HCT116 (cell line): ENCODE data around the gene GOLGA6A. TPM values are rescaled to one million over a fixed set of nuclear protein-coding genes. Genes with fewer than 3 reads are reported as not detected.

Experiments
- ATAC-seq: fragments of 200-7000 bp; cut with Tn5 transposase; 2 replicates; pipeline ENCODE4 v1.9.1; 2020; ENCODE audit warnings: mild to moderate bottlenecking, moderate library complexity
- BruUV-seq: library from RNA; stranded (reverse); fragments of 400-500 nt; replicated peaks from 2 replicates; lab custom pipeline; 2021; lab: Mats Ljungman, UMichigan
- CTCF ChIA-PET: fragments of 300-600 bp; sonication (Branson Sonifier 250); formaldehyde crosslinking; loops from one replicate; lab custom pipeline; 2021; ENCODE audit warnings: antibody characterized with exemption; lab: Charles Lee
- POLR2A ChIA-PET: fragments of 300-600, 350-600 bp; sonication (Branson Sonifier 250); formaldehyde crosslinking; loops from one replicate; lab custom pipeline; 2021; ENCODE audit warnings: antibody characterized with exemption; lab: Charles Lee
- RAD21 ChIA-PET, 2 experiments: fragments of 300-600 bp; sonication (Branson Sonifier 250); formaldehyde crosslinking; loops; one replicate each; lab custom pipeline; 2023; ENCODE audit warnings: low total read pairs in 2 of 2; ENCODE audit not compliant: uncharacterized antibody in 2 of 2, unreplicated experiment in 2 of 2, low non-redundant PET in 1 of 2; lab: Charles Lee
- DNase-seq: peaks from one replicate; pipeline ENCODE4 v3.0.0-alpha.2; 2010; ENCODE audit warnings: low read depth, low spot score
- H2AFZ ChIP-seq: fragments of 200-600 bp; shearing (Covaris generic), sonication (generic); 2 replicates; pipeline ENCODE4 v1.6.1; 2017; ENCODE audit warnings: low read depth, mixed run types, mixed read lengths, antibody characterized with exemption, low read length; ENCODE audit not compliant: poor library complexity, severe bottlenecking
- H3K27ac ChIP-seq: 2 replicates; pipeline ENCODE4 v1.5.1; 2012; ENCODE audit warnings: low read depth, low read length
- H3K27me3 ChIP-seq: fragments of 200-600 bp; sonication (generic); 2 replicates; pipeline ENCODE4 v1.6.1; 2016; ENCODE audit warnings: mixed run types, low read length, mixed read lengths; ENCODE audit not compliant: insufficient read depth
- H3K36me3 ChIP-seq, 2 experiments: fragments of 200-500 bp in 1 of 2; fragments of 200-600 bp in 1 of 2; sonication (Bioruptor generic) in 1 of 2; sonication (generic) in 1 of 2; 2 replicates each; pipeline versions ENCODE4 v1.5.1 to v1.6.1; 2014 to 2016; ENCODE audit warnings: low read length in 2 of 2, inconsistent platforms in 1 of 2, mixed read lengths in 1 of 2, mixed run types in 1 of 2; ENCODE audit not compliant: insufficient read depth in 2 of 2, control insufficient read depth in 1 of 2
- H3K4me1 ChIP-seq, 2 experiments: fragments of 200-600 bp in 1 of 2; sonication (generic) in 1 of 2; 2 replicates each; pipeline versions ENCODE4 v1.5.1 to v1.6.1; 2012 to 2017; ENCODE audit warnings: low read length in 2 of 2, inconsistent platforms in 1 of 2, mild to moderate bottlenecking in 1 of 2, mixed read lengths in 1 of 2, mixed run types in 1 of 2, moderate library complexity in 1 of 2; ENCODE audit not compliant: insufficient read depth in 2 of 2, control insufficient read depth in 1 of 2
- H3K4me2 ChIP-seq: fragments of 200-600 bp; sonication (generic); 2 replicates; pipeline ENCODE4 v1.6.1; 2017; ENCODE audit warnings: mixed run types, low read length, mixed read lengths
- H3K4me3 ChIP-seq, 2 experiments: fragments of 200-600 bp in 1 of 2; sonication (generic) in 1 of 2; replicated peaks in 1 of 2; 2 replicates each; pipeline ENCODE4 v1.5.1; 2011 to 2016; ENCODE audit warnings: low read length in 2 of 2, control low read depth in 1 of 2, low read depth in 1 of 2, mild to moderate bottlenecking in 1 of 2, mixed read lengths in 1 of 2, mixed run types in 1 of 2
- H3K79me2 ChIP-seq: fragments of 200-600 bp; sonication (generic); 2 replicates; pipeline ENCODE4 v1.6.1; 2017; ENCODE audit warnings: mild to moderate bottlenecking, mixed run types, low read length, moderate library complexity, mixed read lengths; ENCODE audit not compliant: insufficient read depth
- H3K9ac ChIP-seq: fragments of 200-600 bp; sonication (generic); 2 replicates; pipeline ENCODE4 v1.6.1; 2016; ENCODE audit warnings: low read length, mixed read lengths
- H3K9me2 ChIP-seq: fragments of 200-600 bp; sonication (generic), shearing (Covaris generic); 2 replicates; pipeline ENCODE4 v1.6.1; 2017; ENCODE audit warnings: mixed run types, mild to moderate bottlenecking, moderate library complexity; ENCODE audit not compliant: insufficient read depth
- H3K9me3 ChIP-seq, 2 experiments: fragments of 200-500 bp in 1 of 2; fragments of 200-600 bp in 1 of 2; sonication (Bioruptor generic) in 1 of 2; sonication (generic) in 1 of 2; 2 replicates each; pipeline ENCODE4 v1.6.1; 2014 to 2017; ENCODE audit warnings: low read length in 2 of 2, mixed read lengths in 2 of 2, inconsistent platforms in 1 of 2, low read depth in 1 of 2, mild to moderate bottlenecking in 1 of 2, mixed run types in 1 of 2, moderate library complexity in 1 of 2; ENCODE audit not compliant: control insufficient read depth in 1 of 2, insufficient read depth in 1 of 2
- H4K20me1 ChIP-seq: fragments of 200-600 bp; sonication (generic), shearing (Covaris generic); 2 replicates; pipeline ENCODE4 v1.6.1; 2017; ENCODE audit warnings: mixed run types, mild to moderate bottlenecking, moderate library complexity; ENCODE audit not compliant: insufficient read depth
- ATF3 ChIP-seq: IDR thresholded peaks from 2 replicates; pipeline ENCODE4 v1.6.1; 2012
- CBX3 ChIP-seq: IDR thresholded peaks from 2 replicates; pipeline ENCODE4 v1.6.1; 2012; ENCODE audit warnings: low read depth
- CTCF ChIP-seq, 3 experiments: fragments of 200-600 bp in 1 of 3; sonication (generic) in 1 of 3; IDR thresholded peaks in 2 of 3; conservative IDR thresholded peaks in 1 of 3; 2 replicates each; pipeline ENCODE4 v1.5.1; 2012 to 2017; ENCODE audit warnings: low read depth in 2 of 3, low read length in 2 of 3, antibody characterized with exemption in 1 of 3, borderline replicate concordance in 1 of 3, control low read depth in 1 of 3, mild to moderate bottlenecking in 1 of 3, mixed read lengths in 1 of 3, mixed run types in 1 of 3, moderate library complexity in 1 of 3; ENCODE audit not compliant: insufficient read depth in 1 of 3
- ELF1 ChIP-seq: IDR thresholded peaks from 2 replicates; pipeline ENCODE4 v1.6.1; 2012; ENCODE audit warnings: low read depth, borderline replicate concordance
- EZH2 ChIP-seq: fragments of 200-600 bp; sonication (generic); IDR thresholded peaks from 2 replicates; pipeline ENCODE4 v1.6.1; 2017; ENCODE audit warnings: antibody characterized with exemption, mixed run types
- EZH2phosphoT487 ChIP-seq: fragments of 200-600 bp; IDR thresholded peaks from 2 replicates; pipeline ENCODE4 v1.6.1; 2018; ENCODE audit warnings: antibody characterized with exemption, borderline replicate concordance
- FOSL1 ChIP-seq: IDR thresholded peaks from 2 replicates; pipeline ENCODE4 v1.6.1; 2012; ENCODE audit warnings: low read depth
- POLR2AphosphoS5 ChIP-seq: IDR thresholded peaks from 2 replicates; pipeline ENCODE4 v1.6.1; 2011; ENCODE audit warnings: mild to moderate bottlenecking, low read depth, low read length, moderate library complexity
- RAD21 ChIP-seq: IDR thresholded peaks from 2 replicates; pipeline ENCODE4 v1.6.1; 2012; ENCODE audit warnings: low read depth, mild to moderate bottlenecking
- SIN3A ChIP-seq: IDR thresholded peaks from 2 replicates; pipeline ENCODE4 v1.6.1; 2012; ENCODE audit warnings: low read depth
- SP1 ChIP-seq: IDR thresholded peaks from 2 replicates; pipeline ENCODE4 v1.6.1; 2012; ENCODE audit warnings: low read depth
- YY1 ChIP-seq: IDR thresholded peaks from 2 replicates; pipeline ENCODE4 v1.6.1; 2011; ENCODE audit warnings: low read length, low read depth, moderate library complexity, mild to moderate bottlenecking; ENCODE audit not compliant: insufficient replicate concordance; ENCODE audit errors: extremely low read depth
- ZBTB33 ChIP-seq: IDR thresholded peaks from 2 replicates; pipeline ENCODE4 v1.6.1; 2011; ENCODE audit warnings: mild to moderate bottlenecking, low read length, moderate library complexity; ENCODE audit not compliant: insufficient replicate concordance; ENCODE audit errors: extremely low read depth
- ZFX ChIP-seq: fragments of 450-650 bp; IDR thresholded peaks from 2 replicates; pipeline ENCODE4 v1.6.1; 2017
- intact Hi-C: fragments of 100-400 bp; cut with micrococcal nuclease; formaldehyde crosslinking; loops from 2 replicates; pipeline ENCODE4 v1.10.0; 2022
- total RNA-seq: library from RNA; stranded (reverse); gene quantifications from one replicate; pipeline ENCODE4 v1.2.1, GENCODE V29; 2021; ENCODE audit not compliant: unreplicated experiment

Gene GOLGA6A
- total RNA-seq, 1 experiment from 2014 or later = 0.39 TPM

GRCh38 chr15:74050127-74050526 lies 32.2 kb downstream of the GOLGA6A start:
- no peak for TF ChIP-seq POLR2AphosphoS5
- no peak for TF ChIP-seq CBX3
- no peak for TF ChIP-seq YY1
- no peak for TF ChIP-seq ATF3
- no peak for TF ChIP-seq ELF1
- TF ChIP-seq ZBTB33 = no peak
- no peak for TF ChIP-seq EZH2
- no peak for TF ChIP-seq FOSL1
- TF ChIP-seq SIN3A = no peak
- no peak for TF ChIP-seq EZH2phosphoT487
- no peak for TF ChIP-seq ZFX
- TF ChIP-seq SP1 = no peak
- TF ChIP-seq RAD21 = no peak
- no peak for TF ChIP-seq CTCF (IDR thresholded peaks at IDR 0.05 in 2 of 3, conservative IDR thresholded peaks at IDR 0.05 in 1 of 3; ENCODE audit: borderline replicate concordance in 1 of 3, insufficient read depth in 1 of 3, low read depth in 2 of 3, low read length in 2 of 3)
- Histone ChIP-seq H3K27me3 (no peaks in the 10 kb centered on the region), H3K36me3 (no peaks in the 10 kb centered on the region), H3K9me2 (no peaks in the 10 kb centered on the region), H3K4me2 (no peak overlapping the region), H3K27ac (no peak overlapping the region), H3K9me3 (no peaks in the 10 kb centered on the region), H3K79me2 (no peaks in the 10 kb centered on the region), H2AFZ (no peak overlapping the region), H3K9ac (no peak overlapping the region), H4K20me1 (no peaks in the 10 kb centered on the region), H3K4me1 (peaks cover 10 to 22% of the 10 kb centered on the region in 2 experiments), H3K4me3 (no peak overlapping the region)
- ATAC-seq (no peak), DNase-seq (no peak)
- ChIA-PET POLR2A (no interaction called here), CTCF (interaction anchor here (2.0 to 3.6 kb wide), 4 partner anchors 77 to 272 kb away, joined by 6 to 36 read pairs (median 16); no protein-coding TSS in a partner anchor), RAD21 (no interaction called here)
- intact Hi-C loops = loop anchor here (5.0 kb wide), 1 partner anchor 252 kb away; no protein-coding TSS in a partner anchor
- BruUV-seq = no TSS peak
